ENCODE data around the gene BCL2L11. TPM values are rescaled to one million over a fixed set of nuclear protein-coding genes. Genes with fewer than 3 reads are reported as not detected.

The BCL2L11 gene
- total and polyA plus RNA-seq, 9 of the 15 experiments (the other 6 are each of a cell fraction or from before 2014, with no cell fraction given) = 2.2 to 18.8 (median 5.0) TPM

DNA sequence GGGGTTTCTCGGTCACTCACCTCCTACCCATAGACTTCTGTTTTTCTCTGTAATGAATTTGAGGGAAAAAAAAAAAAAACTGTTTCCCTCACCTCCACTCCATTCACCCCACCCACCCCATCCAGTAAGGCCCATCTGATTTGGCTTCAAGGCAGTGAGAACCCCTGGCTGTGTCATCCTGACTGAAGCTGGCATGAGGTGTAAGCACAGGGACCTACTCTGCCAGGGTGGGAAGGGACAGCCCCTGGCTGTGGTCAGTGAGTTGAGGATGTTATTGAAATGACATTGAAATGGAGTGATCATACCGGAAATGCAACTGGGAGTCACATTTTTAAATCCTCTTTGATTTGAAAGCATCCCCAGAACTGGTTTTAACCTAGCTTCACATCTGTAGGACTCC lies 19.1 kb upstream of the BCL2L11 start:
- H3K4me2 ChIP-seq (ENCODE audit: insufficient read depth, low read length) = no peak overlapping the region
- FAIRE-seq = no peak
- intact Hi-C loops (cut with micrococcal nuclease) = no loop called here
- no peaks in the 10 kb centered on the region for H3K4me1 ChIP-seq (replicated peaks in 1 of 2; ENCODE audit: control insufficient read depth in 2 of 2, insufficient read depth in 2 of 2, low read length in 2 of 2)
- no peaks in the 10 kb centered on the region for H4K20me1 ChIP-seq (replicated peaks; ENCODE audit: control insufficient read depth, insufficient read depth, low read length)
- H3K9ac ChIP-seq (ENCODE audit: insufficient read depth in 1 of 2, low read depth in 2 of 2, low read length in 2 of 2) = no peak overlapping the region
- ATAC-seq = no peak
- POLR2A ChIA-PET = no interaction called here
- in situ Hi-C loops (cut with MboI) = no loop called here
- peaks cover 0 to 10% of the 10 kb centered on the region in 2 experiments; a peak in 1 of 5 replicates for H3K27me3 ChIP-seq (ENCODE audit: control insufficient read depth in 2 of 2, insufficient read depth in 2 of 2, low read length in 2 of 2)
- no peaks in the 10 kb centered on the region for H3K79me2 ChIP-seq (ENCODE audit: control insufficient read depth, insufficient read depth, low read length)
- H2AFZ ChIP-seq (ENCODE audit: low read depth, low read length) = no peak overlapping the region
- no peak overlapping the region for H3K27ac ChIP-seq (ENCODE audit: extremely low read depth, low read depth, low read length)
- H3K36me3 ChIP-seq (ENCODE audit: control insufficient read depth, insufficient read depth, low read length) = no peaks in the 10 kb centered on the region
- 12% methylated on average over 2 of the region's 2 CpGs for WGBS (ENCODE audit: insufficient coverage, low coverage, missing lambda C conversion rate)
- CTCF ChIA-PET (ENCODE audit: low intra/inter-chr PET ratio) = no interaction called here
- no peaks in the 10 kb centered on the region for H3K9me1 ChIP-seq (ENCODE audit: control insufficient read depth, insufficient read depth, low read length)
- no TSS peak for BruUV-seq (replicated peaks)
- no peak for DNase-seq (ENCODE audit: extremely low read depth in 1 of 4, low spot score in 3 of 4)
- no peak overlapping the region for H3K4me3 ChIP-seq
- no peaks in the 10 kb centered on the region for H3K9me3 ChIP-seq (replicated peaks; ENCODE audit: control insufficient read depth, insufficient read depth, low read depth, low read length)
- TF ChIP-seq, protein P1, sequence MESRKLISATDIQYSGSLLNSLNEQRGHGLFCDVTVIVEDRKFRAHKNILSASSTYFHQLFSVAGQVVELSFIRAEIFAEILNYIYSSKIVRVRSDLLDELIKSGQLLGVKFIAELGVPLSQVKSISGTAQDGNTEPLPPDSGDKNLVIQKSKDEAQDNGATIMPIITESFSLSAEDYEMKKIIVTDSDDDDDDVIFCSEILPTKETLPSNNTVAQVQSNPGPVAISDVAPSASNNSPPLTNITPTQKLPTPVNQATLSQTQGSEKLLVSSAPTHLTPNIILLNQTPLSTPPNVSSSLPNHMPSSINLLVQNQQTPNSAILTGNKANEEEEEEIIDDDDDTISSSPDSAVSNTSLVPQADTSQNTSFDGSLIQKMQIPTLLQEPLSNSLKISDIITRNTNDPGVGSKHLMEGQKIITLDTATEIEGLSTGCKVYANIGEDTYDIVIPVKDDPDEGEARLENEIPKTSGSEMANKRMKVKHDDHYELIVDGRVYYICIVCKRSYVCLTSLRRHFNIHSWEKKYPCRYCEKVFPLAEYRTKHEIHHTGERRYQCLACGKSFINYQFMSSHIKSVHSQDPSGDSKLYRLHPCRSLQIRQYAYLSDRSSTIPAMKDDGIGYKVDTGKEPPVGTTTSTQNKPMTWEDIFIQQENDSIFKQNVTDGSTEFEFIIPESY (CRISPR knock-in tag; IDR thresholded peaks at IDR 0.05) = no peak
- no peak for TF ChIP-seq ZNF75A (CRISPR knock-in tag; IDR thresholded peaks at IDR 0.05)
- TF ChIP-seq MXI1 (IDR thresholded peaks at IDR 0.05; ENCODE audit: low read depth, low read length) = no peak
- TF ChIP-seq ZEB2 (IDR thresholded peaks at IDR 0.05) = no peak
- TF ChIP-seq CEBPG (CRISPR knock-in tag; IDR thresholded peaks at IDR 0.05) = no peak
- no peak for TF ChIP-seq CEBPG (tag; conservative IDR thresholded peaks at IDR 0.05 in 1 of 2, IDR thresholded peaks at IDR 0.05 in 1 of 2)
- no peak for TF ChIP-seq ZBTB40 (IDR thresholded peaks at IDR 0.05)
- TF ChIP-seq ZBTB40 (CRISPR knock-in tag; IDR thresholded peaks at IDR 0.05) = no peak
- no peak for TF ChIP-seq CHD2 (IDR thresholded peaks at IDR 0.05; ENCODE audit: low read depth, low read length)
- no peak for TF ChIP-seq MLLT1 (IDR thresholded peaks at IDR 0.05)
- TF ChIP-seq HSF4 (CRISPR knock-in tag; IDR thresholded peaks at IDR 0.05; ENCODE audit: borderline replicate concordance) = no peak
- TF ChIP-seq MTA1 (IDR thresholded peaks at IDR 0.05; ENCODE audit: borderline replicate concordance) = no peak
